Natural killer cell (primary cell): ENCODE measurements around the gene LCN15. TPM values are rescaled to one million over a fixed set of nuclear protein-coding genes. Genes with fewer than 3 reads are reported as not detected.
A peak's percentile ranks its signal among the peaks of the same experiment; 100 is the strongest.

Experiments used
- ATAC-seq, 3 donors: fragments of 150-1000 bp in 2 of 3; fragments of 200-7000 bp in 1 of 3; cut with Tn5 transposase; 1 replicate in 1 of 3; 2 replicates in 2 of 3; pipeline ENCODE4 v1.10.0; 2021; ENCODE audit warnings: mild to moderate bottlenecking in 2 of 3, moderate library complexity in 2 of 3
- DNase-seq, 2 donors: peaks; one replicate each; pipeline versions ENCODE4 v3.0.0 to v3.0.0-alpha.2; 2013 to 2021; ENCODE audit warnings: mixed read lengths in 1 of 2
- H3K27ac ChIP-seq: one replicate; pipeline ENCODE4 v1.5.1; 2013; ENCODE audit warnings: mild to moderate bottlenecking, low read length
- H3K27me3 ChIP-seq: one replicate; pipeline ENCODE4 v1.6.1; 2013; ENCODE audit warnings: low read length; ENCODE audit not compliant: control insufficient read depth, insufficient read depth
- H3K36me3 ChIP-seq: one replicate; pipeline ENCODE4 v1.6.1; 2013; ENCODE audit warnings: low read length; ENCODE audit not compliant: control insufficient read depth, insufficient read depth
- H3K4me1 ChIP-seq: one replicate; pipeline ENCODE4 v1.6.1; 2013; ENCODE audit warnings: low read length; ENCODE audit not compliant: control insufficient read depth, insufficient read depth
- H3K4me3 ChIP-seq: one replicate; pipeline ENCODE4 v1.5.1; 2013; ENCODE audit warnings: low read length
- H3K9me3 ChIP-seq: one replicate; pipeline ENCODE4 v1.6.1; 2013; ENCODE audit warnings: low read length; ENCODE audit not compliant: control insufficient read depth, insufficient read depth
- H3K27ac Mint-ChIP-seq, 2 donors: one replicate each; pipeline ENCODE4 v1.8.0; 2022; ENCODE audit warnings: mild to moderate bottlenecking in 2 of 2, mixed read lengths in 2 of 2, moderate library complexity in 1 of 2
- H3K27me3 Mint-ChIP-seq, 2 donors: one replicate each; pipeline ENCODE4 v1.8.0; 2022; ENCODE audit warnings: low read depth in 2 of 2, mixed read lengths in 2 of 2
- H3K36me3 Mint-ChIP-seq: one replicate; pipeline ENCODE4 v1.8.0; 2022; ENCODE audit warnings: mixed read lengths
- H3K4me1 Mint-ChIP-seq, 2 donors: one replicate each; pipeline ENCODE4 v1.8.0; 2022; ENCODE audit warnings: mixed read lengths in 2 of 2
- H3K4me3 Mint-ChIP-seq: one replicate; pipeline ENCODE4 v1.8.0; 2022; ENCODE audit warnings: mild to moderate bottlenecking, moderate library complexity, mixed read lengths
- H3K9me3 Mint-ChIP-seq, 2 donors: one replicate each; pipeline ENCODE4 v1.8.0; 2022; ENCODE audit warnings: mixed read lengths in 2 of 2
- WGBS: methylation state at CpG from one replicate; pipeline ENCODE4 v1.1.7; 2013; ENCODE audit warnings: missing lambda C conversion rate; ENCODE audit not compliant: insufficient coverage; 5-methylcytosine and 5-hydroxymethylcytosine counted together
- intact Hi-C: fragments of 100-400 bp; cut with micrococcal nuclease; formaldehyde crosslinking; loops from one replicate; pipeline ENCODE4 v1.14.2; 2022
- total RNA-seq, 4 donors: library from RNA; stranded (reverse); fragments of 120-200 nt in 1 of 4; gene quantifications; one replicate each; pipeline versions ENCODE4 v1.2.3 to v1.2.4, GENCODE V29; 2013 to 2022
- TF ChIP-seq, protein P1 (sequence below): fragments of 200-600 bp; IDR thresholded peaks from one replicate; pipeline ENCODE4 v1.8.0; 2022; ENCODE audit warnings: antibody characterized with exemption

Gene LCN15
- total RNA-seq, 3 donors from 2014 or later (not counting 1 experiment from before 2014, with no cell fraction given), result not detected

DNA sequence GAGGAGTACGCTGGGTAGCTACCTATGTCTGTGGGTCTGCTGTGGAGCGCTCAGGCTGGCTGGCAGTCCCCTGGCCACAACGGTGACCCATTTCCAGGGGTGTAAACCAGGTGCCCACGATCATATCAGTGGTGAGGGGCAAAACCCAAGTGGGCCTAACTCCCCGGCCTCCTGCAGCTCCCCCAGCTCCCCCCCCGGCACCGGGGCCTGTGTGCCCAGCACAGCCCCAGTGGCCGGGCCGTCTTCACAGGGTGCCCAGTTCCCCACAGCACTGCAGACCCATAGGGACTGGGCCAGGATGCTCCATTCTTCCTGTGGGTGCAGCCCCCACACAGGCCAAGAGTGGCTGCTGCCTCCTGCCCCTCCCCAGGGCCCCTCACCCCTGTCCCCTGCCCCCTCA lies 5.3 kb downstream of the LCN15 start:
- Mint-ChIP-seq H3K9me3 (no peaks in the 10 kb centered on the region), H3K4me1 (no peaks in the 10 kb centered on the region), H3K4me3 (no peak overlapping the region), H3K27ac (no peak overlapping the region), H3K36me3 (no peaks in the 10 kb centered on the region), H3K27me3 (peaks cover 0 to 5% of the 10 kb centered on the region in 2 donors)
- Histone ChIP-seq H3K4me3 (no peak overlapping the region), H3K9me3 (no peaks in the 10 kb centered on the region), H3K27me3 (no peaks in the 10 kb centered on the region), H3K4me1 (peaks cover 25% of the 10 kb centered on the region), H3K36me3 (no peaks in the 10 kb centered on the region), H3K27ac (no peak overlapping the region)
- TF ChIP-seq, protein P1, sequence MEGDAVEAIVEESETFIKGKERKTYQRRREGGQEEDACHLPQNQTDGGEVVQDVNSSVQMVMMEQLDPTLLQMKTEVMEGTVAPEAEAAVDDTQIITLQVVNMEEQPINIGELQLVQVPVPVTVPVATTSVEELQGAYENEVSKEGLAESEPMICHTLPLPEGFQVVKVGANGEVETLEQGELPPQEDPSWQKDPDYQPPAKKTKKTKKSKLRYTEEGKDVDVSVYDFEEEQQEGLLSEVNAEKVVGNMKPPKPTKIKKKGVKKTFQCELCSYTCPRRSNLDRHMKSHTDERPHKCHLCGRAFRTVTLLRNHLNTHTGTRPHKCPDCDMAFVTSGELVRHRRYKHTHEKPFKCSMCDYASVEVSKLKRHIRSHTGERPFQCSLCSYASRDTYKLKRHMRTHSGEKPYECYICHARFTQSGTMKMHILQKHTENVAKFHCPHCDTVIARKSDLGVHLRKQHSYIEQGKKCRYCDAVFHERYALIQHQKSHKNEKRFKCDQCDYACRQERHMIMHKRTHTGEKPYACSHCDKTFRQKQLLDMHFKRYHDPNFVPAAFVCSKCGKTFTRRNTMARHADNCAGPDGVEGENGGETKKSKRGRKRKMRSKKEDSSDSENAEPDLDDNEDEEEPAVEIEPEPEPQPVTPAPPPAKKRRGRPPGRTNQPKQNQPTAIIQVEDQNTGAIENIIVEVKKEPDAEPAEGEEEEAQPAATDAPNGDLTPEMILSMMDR, result no peak
- DNase-seq, result no peak
- ATAC-seq, result no peak
- intact Hi-C loops, result no loop called here
- WGBS, result 58% methylated on average over 9 of the region's 9 CpGs

- Mint-ChIP-seq H3K4me3 (no peak overlapping the region), H3K27me3 (peaks cover 2 to 5% of the 10 kb centered on the region in 2 donors), H3K36me3 (no peaks in the 10 kb centered on the region), H3K9me3 (peaks cover 0 to under 1% of the 10 kb centered on the region in 2 donors), H3K4me1 (no peaks in the 10 kb centered on the region), H3K27ac (no peak overlapping the region)
- intact Hi-C loops, result no loop called here
- Histone ChIP-seq H3K27me3 (no peaks in the 10 kb centered on the region), H3K36me3 (no peaks in the 10 kb centered on the region), H3K27ac (peak overlapping the region; percentile 22), H3K4me1 (peaks cover 25% of the 10 kb centered on the region), H3K4me3 (no peak overlapping the region), H3K9me3 (peaks cover 2% of the 10 kb centered on the region)
- no peak for ATAC-seq
- TF ChIP-seq, protein P1, result no peak
- no peak for DNase-seq
- 88% methylated on average over 20 of the region's 20 CpGs for WGBS
Observed at GRCh38 chr9:136757751-136758140, 6.6 kb downstream of the LCN15 start.

DNA sequence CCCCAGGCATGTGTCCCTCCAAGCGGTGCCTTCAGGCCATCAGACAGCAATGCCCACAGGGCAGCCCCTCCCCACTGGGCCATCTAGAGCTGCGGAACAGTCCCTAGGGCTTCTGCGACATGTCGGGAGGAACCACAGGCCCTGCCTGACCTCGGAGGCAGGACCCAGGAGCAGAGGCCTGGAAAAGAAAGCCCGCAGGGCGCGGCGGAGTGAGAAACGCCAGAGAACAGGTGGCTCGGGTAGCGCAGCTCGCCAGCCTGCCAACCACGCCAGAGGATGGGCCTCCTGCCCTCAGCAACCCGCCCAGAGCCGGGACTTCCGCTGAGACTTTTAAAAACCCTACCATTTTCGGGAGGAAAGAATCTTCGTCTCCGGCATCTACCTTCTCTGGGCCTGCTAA lies 7.0 kb downstream of the LCN15 start:
- Histone ChIP-seq H3K27ac (no peak overlapping the region), H3K4me3 (no peak overlapping the region), H3K9me3 (peaks cover 2% of the 10 kb centered on the region), H3K36me3 (no peaks in the 10 kb centered on the region), H3K4me1 (peaks cover 25% of the 10 kb centered on the region), H3K27me3 (no peaks in the 10 kb centered on the region)
- TF ChIP-seq, protein P1, result no peak
- Mint-ChIP-seq H3K4me3 (no peak overlapping the region), H3K9me3 (peaks cover 2 to 5% of the 10 kb centered on the region in 2 donors), H3K36me3 (no peaks in the 10 kb centered on the region), H3K4me1 (no peaks in the 10 kb centered on the region), H3K27me3 (peaks cover 7 to 9% of the 10 kb centered on the region in 2 donors), H3K27ac (no peak overlapping the region)
- no peak for DNase-seq
- ATAC-seq, result no peak
- WGBS, result 88% methylated on average over 20 of the region's 20 CpGs
- intact Hi-C loops, result no loop called here

DNA sequence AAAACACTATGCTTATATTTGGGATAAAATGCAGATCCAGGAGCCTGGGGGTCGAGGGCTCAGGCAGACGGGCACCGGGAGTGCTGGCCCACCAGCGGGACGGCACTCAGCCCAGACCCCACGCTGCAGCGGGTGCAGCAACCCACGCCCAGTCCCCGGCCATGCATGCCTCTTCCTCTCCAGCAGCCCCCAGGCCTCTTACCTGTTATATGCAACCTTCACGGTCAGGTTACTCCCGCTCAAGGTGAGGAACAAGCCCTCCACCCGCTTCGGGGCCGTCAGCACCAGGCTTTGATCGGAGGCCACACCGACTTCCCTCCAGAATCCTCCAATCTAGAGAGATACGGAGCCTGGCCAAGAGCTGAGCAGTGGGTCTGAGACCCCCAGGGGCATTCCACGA lies 7.5 kb downstream of the LCN15 start:
- no peak overlapping the region for H3K27ac ChIP-seq
- H3K4me1 ChIP-seq, result peaks cover 25% of the 10 kb centered on the region
- DNase-seq (no peak), ATAC-seq (no peak)
- H3K9me3 Mint-ChIP-seq, result peaks cover 4 to 5% of the 10 kb centered on the region in 2 donors
- peaks cover 6% of the 10 kb centered on the region for H3K9me3 ChIP-seq
- WGBS, result 92% methylated on average over 18 of the region's 18 CpGs
- no peaks in the 10 kb centered on the region for H3K4me1 Mint-ChIP-seq
- peaks cover 9 to 12% of the 10 kb centered on the region in 2 donors for H3K27me3 Mint-ChIP-seq
- H3K27me3 ChIP-seq, result no peaks in the 10 kb centered on the region
- TF ChIP-seq, protein P1, result no peak
- H3K36me3 ChIP-seq, result no peaks in the 10 kb centered on the region
- intact Hi-C loops, result no loop called here
- H3K27ac Mint-ChIP-seq, result no peak overlapping the region
- no peaks in the 10 kb centered on the region for H3K36me3 Mint-ChIP-seq
- H3K4me3 ChIP-seq, result no peak overlapping the region
- H3K4me3 Mint-ChIP-seq, result no peak overlapping the region
